GM10266 (cell line): ENCODE results near the gene AMH.

ENCODE experiments used
- DNase-seq: peaks from one replicate; pipeline ENCODE4 v3.0.0; 2012; ENCODE audit errors: extremely low spot score
- CTCF ChIP-seq: IDR thresholded peaks from 2 replicates; pipeline ENCODE4 v1.5.1; 2012; ENCODE audit warnings: mild to moderate bottlenecking, low read depth; ENCODE audit not compliant: control insufficient read depth, insufficient read depth; ENCODE audit errors: missing control alignments

The AMH gene

GRCh38 chr19:2208975-2209374 lies 40.1 kb upstream of the AMH start:
- no peak for TF ChIP-seq CTCF
- no peak for DNase-seq

GRCh38 chr19:2209408-2209807 lies 39.7 kb upstream of the AMH start:
- DNase-seq, result no peak
- no peak for TF ChIP-seq CTCF

- DNase-seq, result no peak
- no peak for TF ChIP-seq CTCF
These were observed 38.9 kb upstream of the AMH start for GRCh38 chr19:2210206-2210605.

GRCh38 chr19:2210987-2211740 lies 38.0 kb upstream of the AMH start:
- no peak for DNase-seq
- TF ChIP-seq CTCF, result no peak

GRCh38 chr19:2212861-2213711 lies 36.0 kb upstream of the AMH start:
- TF ChIP-seq CTCF, result no peak
- DNase-seq, result no peak

- TF ChIP-seq CTCF, result no peak
- no peak for DNase-seq
These were observed 35.3 kb upstream of the AMH start for GRCh38 chr19:2213799-2214198.

- TF ChIP-seq CTCF, result no peak
- DNase-seq, result no peak
These were observed 34.9 kb upstream of the AMH start for GRCh38 chr19:2214251-2214650.
